Spleen (tissue), 11 donors: Measurements from ENCODE around the gene LMBR1L. TPM values are rescaled to one million over a fixed set of nuclear protein-coding genes. Genes with fewer than 3 reads are reported as not detected.

Experiments
- DNase-seq: peaks from one replicate; pipeline ENCODE4 v3.0.0-alpha.2; 2020
- H3K27ac ChIP-seq, 8 donors: fragments of 200-600 bp; sonication (generic) in 7 of 8; 1 replicate in 4 of 8; 2 replicates in 4 of 8; pipeline versions ENCODE4 v1.5.0 to v1.8.0; 2016 to 2021; ENCODE audit warnings: inconsistent platforms in 4 of 8, mild to moderate bottlenecking in 4 of 8, moderate library complexity in 1 of 8
- H3K27me3 ChIP-seq, 7 donors: fragments of 200-600 bp; sonication (generic) in 6 of 7; replicated peaks in 1 of 7; 1 replicate in 4 of 7; 2 replicates in 3 of 7; pipeline versions ENCODE4 v1.5.0 to v1.8.0; 2016 to 2021; ENCODE audit warnings: inconsistent platforms in 3 of 7, mild to moderate bottlenecking in 1 of 7
- H3K36me3 ChIP-seq, 6 donors: fragments of 200-600 bp; sonication (generic) in 5 of 6; 1 replicate in 4 of 6; 2 replicates in 2 of 6; pipeline versions ENCODE4 v1.5.0 to v1.8.0; 2016 to 2021; ENCODE audit warnings: inconsistent platforms in 2 of 6
- H3K4me1 ChIP-seq, 6 donors: fragments of 200-600 bp; sonication (generic) in 5 of 6; 1 replicate in 3 of 6; 2 replicates in 3 of 6; pipeline versions ENCODE4 v1.5.0 to v1.8.0; 2016 to 2021; ENCODE audit warnings: inconsistent platforms in 3 of 6
- H3K4me3 ChIP-seq, 8 donors: fragments of 200-600 bp; sonication (generic) in 7 of 8; 1 replicate in 4 of 8; 2 replicates in 4 of 8; pipeline versions ENCODE4 v1.5.0 to v1.8.0; 2016 to 2021; ENCODE audit warnings: inconsistent platforms in 4 of 8, mild to moderate bottlenecking in 4 of 8, moderate library complexity in 2 of 8
- H3K9me3 ChIP-seq, 8 donors: fragments of 200-600 bp; sonication (generic) in 7 of 8; 1 replicate in 4 of 8; 2 replicates in 4 of 8; pipeline versions ENCODE4 v1.5.0 to v1.8.0; 2016 to 2021; ENCODE audit warnings: inconsistent platforms in 4 of 8
- POLR2A ChIP-seq, 3 donors: fragments of 450-650 bp; IDR thresholded peaks; one replicate each; pipeline ENCODE4 v1.5.1; 2017; ENCODE audit warnings: antibody characterized with exemption in 3 of 3, mild to moderate bottlenecking in 1 of 3
- POLR2AphosphoS5 ChIP-seq, 3 donors: sonication (generic); formaldehyde crosslinking; IDR thresholded peaks; one replicate each; pipeline ENCODE4 v1.5.1; 2017; ENCODE audit warnings: antibody characterized with exemption in 3 of 3
- WGBS, 5 donors: extraction: QIAGEN DNeasy Blood & Tissue Kit in 3 of 5; methylation state at CpG; one replicate each; pipeline versions ENCODE4 v1.1.5 to v1.1.7; 2013 to 2018; 5-methylcytosine and 5-hydroxymethylcytosine counted together
- intact Hi-C: fragments of 100-400 bp; cut with DNase I; formaldehyde crosslinking; loops from one replicate; pipeline ENCODE4 v1.15.0; 2023; ENCODE audit warnings: low total_unique reads
- polyA plus RNA-seq, 3 donors: library from polyadenylated mRNA; stranded (reverse); fragments of 200-250 nt; gene quantifications; one replicate each; pipeline ENCODE4 v1.2.1, GENCODE V29; 2013
- total RNA-seq, 7 donors: library from RNA; depleted of rRNA in 3 of 7; stranded (reverse); fragments of >200 nt in 3 of 7; fragmentation: NEBNext Ultra II Directional in 4 of 7; extraction: Animal tissue kit (Norgen Biotek cat#: 25700) in 4 of 7; gene quantifications; one replicate each; pipeline versions ENCODE4 v1.1.0 to v1.2.1, GENCODE V29; 2016 to 2021
- TF ChIP-seq, protein P1 (sequence below), 11 experiments: fragments of 200-600 bp in 7 of 11; fragments of 450-650 bp in 4 of 11; sonication (generic) in 4 of 11; IDR thresholded peaks in 8 of 11; conservative IDR thresholded peaks in 3 of 11; 1 replicate in 7 of 11; 2 replicates in 4 of 11; pipeline versions ENCODE4 v1.4.0 to v1.8.0; 2016 to 2021; ENCODE audit warnings: antibody characterized with exemption in 11 of 11, inconsistent platforms in 4 of 11, mild to moderate bottlenecking in 1 of 11
- donor health status: healthy with polysubstance abuse.
- donor health status: DM: no; HTN: no; CAD: no; lungs with moderate emphysema.
- donor health status: DM: no; HTN: no; CAD: no.
- donor health status: Bipolar disorder and iron deficiency.
- donor health status: healthy.
- donor health status: DM: no; HTN: no; CAD: no.
- donor health status: DM: yes; HTN: yes; CAD: no.

LMBR1L gene
- total and polyA plus RNA-seq, 10 donors, result 44.1 to 108 (median 74.6) TPM

- Histone ChIP-seq H3K27ac (no peak overlapping the region), H3K4me3 (peak overlapping the region in 2 of 8 donors; percentile 15 to 51), H3K9me3 (peaks cover 0 to 4% (median 0%) of the 10 kb centered on the region in 8 donors), H3K4me1 (peaks cover 42 to 57% (median 54%) of the 10 kb centered on the region in 6 donors), H3K36me3 (no peaks in the 10 kb centered on the region), H3K27me3 (peaks cover 0 to 56% (median 47%) of the 10 kb centered on the region in 7 donors)
- intact Hi-C loops, result loop anchor here (5.0 kb wide), 2 partner anchors 34 to 149 kb away; no protein-coding TSS in a partner anchor
- 1 to 4% (median 1%) methylated on average over 16 to 18 of the region's 18 CpGs for WGBS, 5 donors
- peak; percentile 89 for DNase-seq
- TF ChIP-seq, protein P1, sequence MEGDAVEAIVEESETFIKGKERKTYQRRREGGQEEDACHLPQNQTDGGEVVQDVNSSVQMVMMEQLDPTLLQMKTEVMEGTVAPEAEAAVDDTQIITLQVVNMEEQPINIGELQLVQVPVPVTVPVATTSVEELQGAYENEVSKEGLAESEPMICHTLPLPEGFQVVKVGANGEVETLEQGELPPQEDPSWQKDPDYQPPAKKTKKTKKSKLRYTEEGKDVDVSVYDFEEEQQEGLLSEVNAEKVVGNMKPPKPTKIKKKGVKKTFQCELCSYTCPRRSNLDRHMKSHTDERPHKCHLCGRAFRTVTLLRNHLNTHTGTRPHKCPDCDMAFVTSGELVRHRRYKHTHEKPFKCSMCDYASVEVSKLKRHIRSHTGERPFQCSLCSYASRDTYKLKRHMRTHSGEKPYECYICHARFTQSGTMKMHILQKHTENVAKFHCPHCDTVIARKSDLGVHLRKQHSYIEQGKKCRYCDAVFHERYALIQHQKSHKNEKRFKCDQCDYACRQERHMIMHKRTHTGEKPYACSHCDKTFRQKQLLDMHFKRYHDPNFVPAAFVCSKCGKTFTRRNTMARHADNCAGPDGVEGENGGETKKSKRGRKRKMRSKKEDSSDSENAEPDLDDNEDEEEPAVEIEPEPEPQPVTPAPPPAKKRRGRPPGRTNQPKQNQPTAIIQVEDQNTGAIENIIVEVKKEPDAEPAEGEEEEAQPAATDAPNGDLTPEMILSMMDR (IDR thresholded peaks at IDR 0.05 in 8 of 11, conservative IDR thresholded peaks at IDR 0.05 in 3 of 11), result peak; percentile 66 to 95 (median 90)
- TF ChIP-seq POLR2AphosphoS5 (IDR thresholded peaks at IDR 0.05), result peak; percentile 25 to 51 (median 45)
- TF ChIP-seq POLR2A (IDR thresholded peaks at IDR 0.05), result no peak
These were observed 22.3 kb downstream of the LMBR1L start for GRCh38 chr12:49088150-49088931.

GRCh38 chr12:49086116-49086515 lies 24.5 kb downstream of the LMBR1L start:
- intact Hi-C loops, result loop anchor here (5.0 kb wide), 2 partner anchors 36 to 151 kb away; no protein-coding TSS in a partner anchor
- H3K36me3 ChIP-seq, result no peaks in the 10 kb centered on the region
- H3K27ac ChIP-seq, result no peak overlapping the region
- TF ChIP-seq POLR2A (IDR thresholded peaks at IDR 0.05) (no peak), POLR2AphosphoS5 (IDR thresholded peaks at IDR 0.05) (no peak)
- TF ChIP-seq, protein P1 (IDR thresholded peaks at IDR 0.05 in 8 of 11, conservative IDR thresholded peaks at IDR 0.05 in 3 of 11), result no peak
- DNase-seq, result no peak
- H3K4me3 ChIP-seq, result no peak overlapping the region
- H3K4me1 ChIP-seq, result peaks cover 28 to 35% (median 33%) of the 10 kb centered on the region in 6 donors
- H3K9me3 ChIP-seq, result peaks cover 0 to 4% (median 0%) of the 10 kb centered on the region in 8 donors
- 70 to 91% (median 87%) methylated on average over 3 of the region's 3 CpGs for WGBS, 5 donors
- H3K27me3 ChIP-seq, result peaks cover 0 to 33% (median 26%) of the 10 kb centered on the region in 7 donors

- intact Hi-C loops, result no loop called here
- H3K4me3 ChIP-seq, result no peak overlapping the region
- TF ChIP-seq POLR2AphosphoS5 (IDR thresholded peaks at IDR 0.05), result no peak
- TF ChIP-seq POLR2A (IDR thresholded peaks at IDR 0.05), result no peak
- TF ChIP-seq, protein P1 (IDR thresholded peaks at IDR 0.05 in 8 of 11, conservative IDR thresholded peaks at IDR 0.05 in 3 of 11), result no peak
- peaks cover 0 to 17% (median 11%) of the 10 kb centered on the region in 7 donors for H3K27me3 ChIP-seq
- WGBS, 5 donors, result 95 to 98% (median 97%) methylated on average over 3 of the region's 3 CpGs
- H3K4me1 ChIP-seq, result peaks cover 11 to 18% (median 16%) of the 10 kb centered on the region in 6 donors
- peaks cover 0 to 4% (median 0%) of the 10 kb centered on the region in 8 donors for H3K9me3 ChIP-seq
- no peak for DNase-seq
- H3K36me3 ChIP-seq, result no peaks in the 10 kb centered on the region
- no peak overlapping the region for H3K27ac ChIP-seq
These were observed 26.2 kb downstream of the LMBR1L start for GRCh38 chr12:49084438-49084837.

GRCh38 chr12:49079793-49080192 lies 30.9 kb downstream of the LMBR1L start:
- 63 to 93% (median 80%) methylated on average over 1 of the region's 1 CpG for WGBS, 5 donors

More at GRCh38 chr12:49079793-49080192, 30.9 kb downstream of the LMBR1L start:
- peaks cover 0 to 4% (median 0%) of the 10 kb centered on the region in 8 donors for H3K9me3 ChIP-seq
- TF ChIP-seq POLR2AphosphoS5 (IDR thresholded peaks at IDR 0.05) (no peak), POLR2A (IDR thresholded peaks at IDR 0.05) (no peak)
- TF ChIP-seq, protein P1 (IDR thresholded peaks at IDR 0.05 in 8 of 11, conservative IDR thresholded peaks at IDR 0.05 in 3 of 11), result no peak
- H3K4me1 ChIP-seq, result no peaks in the 10 kb centered on the region
- intact Hi-C loops, result no loop called here
- no peaks in the 10 kb centered on the region for H3K36me3 ChIP-seq
- H3K27ac ChIP-seq, result no peak overlapping the region
- H3K27me3 ChIP-seq, result no peaks in the 10 kb centered on the region
- no peak overlapping the region for H3K4me3 ChIP-seq
- DNase-seq, result no peak
